Calu3 (cell line): ENCODE measurements around the gene TRIM44. TPM values are rescaled to one million over a fixed set of nuclear protein-coding genes. Genes with fewer than 3 reads are reported as not detected.

Source experiments
- BruUV-seq: library from RNA; stranded (reverse); fragments of 400-500 nt; replicated peaks from 2 replicates; lab custom pipeline; 2021; lab: Mats Ljungman, UMichigan
- CTCF ChIA-PET: fragments of 300-600 bp; sonication (Branson Sonifier 250); formaldehyde crosslinking; loops from one replicate; lab custom pipeline; 2022; ENCODE audit warnings: antibody characterized with exemption; lab: Charles Lee
- DNase-seq: peaks from one replicate; pipeline ENCODE4 v3.0.0; 2022
- H3K27ac Mint-ChIP-seq: one replicate; pipeline ENCODE4 v1.8.0; 2022; ENCODE audit warnings: mixed read lengths; ENCODE audit not compliant: unreplicated experiment
- H3K27me3 Mint-ChIP-seq: one replicate; pipeline ENCODE4 v1.8.0; 2022; ENCODE audit warnings: mixed read lengths; ENCODE audit not compliant: unreplicated experiment
- H3K36me3 Mint-ChIP-seq: one replicate; pipeline ENCODE4 v1.8.0; 2022; ENCODE audit warnings: mild to moderate bottlenecking, moderate library complexity, mixed read lengths; ENCODE audit not compliant: insufficient read depth, unreplicated experiment
- H3K4me1 Mint-ChIP-seq: one replicate; pipeline ENCODE4 v1.8.0; 2022; ENCODE audit warnings: mild to moderate bottlenecking, low read depth, mixed read lengths; ENCODE audit not compliant: unreplicated experiment
- H3K4me3 Mint-ChIP-seq: one replicate; pipeline ENCODE4 v1.8.0; 2022; ENCODE audit warnings: mild to moderate bottlenecking, low read depth, moderate library complexity, mixed read lengths; ENCODE audit not compliant: unreplicated experiment
- H3K9me3 Mint-ChIP-seq: one replicate; pipeline ENCODE4 v1.8.0; 2022; ENCODE audit warnings: low read depth, mixed read lengths; ENCODE audit not compliant: unreplicated experiment
- CTCF ChIP-seq: fragments of 200-600 bp; IDR thresholded peaks from one replicate; pipeline ENCODE4 v1.8.0; 2022; ENCODE audit warnings: antibody characterized with exemption; ENCODE audit not compliant: unreplicated experiment
- intact Hi-C: fragments of 100-400 bp; cut with micrococcal nuclease; formaldehyde crosslinking; loops from one replicate; pipeline ENCODE4 v1.10.0; 2022; ENCODE audit not compliant: unreplicated experiment
- total RNA-seq: library from RNA; stranded (reverse); gene quantifications from 2 replicates; pipeline ENCODE4 v1.2.3, GENCODE V29; 2022

TRIM44 gene
- total RNA-seq, 1 experiment from 2014 or later, result 71.3 TPM

- H3K9me3 Mint-ChIP-seq, result no peaks in the 10 kb centered on the region
- BruUV-seq, result no TSS peak
- intact Hi-C loops, result no loop called here
- no peak for DNase-seq
- no peaks in the 10 kb centered on the region for H3K27me3 Mint-ChIP-seq
- peaks cover 5% of the 10 kb centered on the region for H3K36me3 Mint-ChIP-seq
- H3K4me3 Mint-ChIP-seq, result no peak overlapping the region
- CTCF ChIA-PET, result no interaction called here
- no peaks in the 10 kb centered on the region for H3K4me1 Mint-ChIP-seq
- H3K27ac Mint-ChIP-seq, result no peak overlapping the region
- TF ChIP-seq CTCF, result no peak
Observed at GRCh38 chr11:35814720-35815305, 152.2 kb downstream of the TRIM44 start.

- H3K27me3 Mint-ChIP-seq, result no peaks in the 10 kb centered on the region
- CTCF ChIA-PET, result no interaction called here
- peaks cover 5% of the 10 kb centered on the region for H3K36me3 Mint-ChIP-seq
- intact Hi-C loops, result no loop called here
- no TSS peak for BruUV-seq
- TF ChIP-seq CTCF, result no peak
- H3K4me3 Mint-ChIP-seq, result no peak overlapping the region
- no peaks in the 10 kb centered on the region for H3K9me3 Mint-ChIP-seq
- no peaks in the 10 kb centered on the region for H3K4me1 Mint-ChIP-seq
- no peak overlapping the region for H3K27ac Mint-ChIP-seq
- no peak for DNase-seq
Observed at GRCh38 chr11:35815556-35816315, 153.2 kb downstream of the TRIM44 start.

GRCh38 chr11:35820614-35821013 is 158.0 kb downstream of the TRIM44 start:
- H3K27ac Mint-ChIP-seq, result no peak overlapping the region
- CTCF ChIA-PET, result no interaction called here
- H3K4me1 Mint-ChIP-seq, result peaks cover 14% of the 10 kb centered on the region
- H3K36me3 Mint-ChIP-seq, result peaks cover 11% of the 10 kb centered on the region
- TF ChIP-seq CTCF, result no peak
- H3K9me3 Mint-ChIP-seq, result no peaks in the 10 kb centered on the region
- no TSS peak for BruUV-seq
- no peak overlapping the region for H3K4me3 Mint-ChIP-seq
- intact Hi-C loops, result loop anchor here (5.0 to 10.0 kb wide), 4 partner anchors 124 to 654 kb away; partner anchors contain the start of gene LDLRAD3
- H3K27me3 Mint-ChIP-seq, result no peaks in the 10 kb centered on the region
- no peak for DNase-seq

- TF ChIP-seq CTCF, result no peak
- Mint-ChIP-seq H3K4me3 (no peak overlapping the region), H3K36me3 (peaks cover 11% of the 10 kb centered on the region), H3K27me3 (no peaks in the 10 kb centered on the region), H3K4me1 (peaks cover 14% of the 10 kb centered on the region), H3K27ac (no peak overlapping the region), H3K9me3 (no peaks in the 10 kb centered on the region)
- CTCF ChIA-PET, result interaction anchor here (0.6 to 1.9 kb wide), 35 partner anchors 9 to 670 kb away, joined by 3 to 45 read pairs (median 6); partner anchors contain the start of gene FJX1
- intact Hi-C loops, result loop anchor here (1.0 to 10.0 kb wide), 7 partner anchors 122 to 652 kb away; partner anchors contain the start of gene LDLRAD3
- no peak for DNase-seq
- BruUV-seq, result no TSS peak
Observed at GRCh38 chr11:35822815-35823495, 160.4 kb downstream of the TRIM44 start.
